ENCODE results near the gene POLR3GL.
"Not testable (repeated sequence)": the region's sequence is repeated elsewhere in the genome, so short reads cannot be mapped to it uniquely, and the experiment has no call there.

POLR3GL gene

GRCh38 chr1:146020058-146021049, 55.9 kb downstream of the POLR3GL start:
- DNase-seq (ENCODE audit: low read depth, low spot score): no peak

- no peak for DNase-seq (ENCODE audit: low read depth, low spot score)
These were observed 56.6 kb downstream of the POLR3GL start for GRCh38 chr1:146021050-146021445.

DNA sequence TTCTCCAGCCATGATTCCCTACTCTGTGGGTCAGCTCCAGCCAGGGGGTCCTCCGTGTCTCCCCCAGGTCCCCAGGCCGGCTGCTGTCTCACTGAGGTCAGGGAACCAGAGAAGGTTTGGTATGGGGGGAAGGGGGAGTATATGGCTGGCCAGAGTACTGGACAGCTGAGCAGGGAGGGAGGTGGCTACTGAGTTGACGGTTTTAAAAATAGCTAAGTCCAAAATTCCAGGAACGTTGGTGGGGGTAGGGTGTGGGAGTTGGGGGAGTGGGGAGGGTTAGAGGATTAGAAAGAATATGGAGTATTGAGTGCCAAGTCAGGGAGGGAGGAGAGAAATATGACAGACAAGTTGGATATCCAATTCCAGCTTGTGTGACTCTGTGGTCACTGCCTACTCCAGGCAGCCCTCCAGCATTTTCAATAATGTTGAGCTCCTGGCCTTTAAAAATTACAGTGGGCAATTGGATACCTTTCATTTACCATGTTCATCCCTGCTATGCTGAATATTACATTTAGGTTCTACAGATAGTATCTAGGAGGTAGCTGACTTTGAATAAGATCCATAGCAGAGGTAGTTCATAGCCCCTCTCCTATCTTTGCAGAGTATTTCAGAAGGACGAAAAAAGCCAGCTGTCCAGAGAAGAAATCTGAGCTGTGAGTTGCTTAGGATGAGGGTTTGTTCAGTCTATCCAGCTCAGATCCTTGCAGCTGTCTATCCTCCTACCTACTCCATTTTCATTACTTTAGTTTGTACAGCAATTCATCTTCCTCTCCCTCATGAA, 57.3 kb downstream of the POLR3GL start, which contains the start of gene HJV:
HJV (minus strand) TSS at position 114 of the 781 bp plus-strand sequence. CDS start 1,504 bp downstream, outside the sequence.
- DNase-seq (ENCODE audit: low read depth, low spot score): no peak

DNA sequence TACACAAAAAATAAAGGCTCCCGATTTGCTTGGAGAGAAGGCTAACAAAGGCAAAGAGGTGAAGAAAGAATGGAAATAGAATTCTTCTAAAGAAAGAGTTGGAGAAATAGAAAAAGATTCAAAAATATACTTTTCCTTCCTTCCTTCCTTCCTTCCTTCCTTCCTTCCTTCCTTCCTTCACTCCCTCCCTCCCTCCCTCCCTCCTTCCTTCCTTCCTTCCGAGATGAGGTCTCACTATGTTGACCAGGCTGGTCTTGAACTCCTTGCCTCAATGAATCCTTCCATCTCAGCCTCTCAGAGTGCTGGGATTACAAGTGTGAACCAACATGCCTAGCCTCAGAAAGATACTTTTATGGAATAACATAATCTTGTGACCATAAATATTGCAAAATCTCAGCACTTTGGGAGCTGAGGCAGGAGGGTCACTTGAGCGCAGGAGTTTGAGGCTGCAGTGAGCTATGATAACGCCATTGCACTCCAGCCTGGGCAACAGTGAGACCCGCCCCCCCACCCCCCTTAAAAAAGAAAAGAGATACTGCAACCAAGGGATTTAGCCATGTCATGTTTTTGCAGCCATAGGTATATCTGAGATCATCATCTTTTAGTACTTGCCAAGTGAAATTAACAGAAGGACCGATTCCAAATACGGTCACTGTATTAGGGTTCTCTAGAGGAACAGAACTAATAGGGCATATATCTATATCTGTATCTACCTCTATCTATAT, 58.1 kb downstream of the POLR3GL start:
- no peak for DNase-seq (ENCODE audit: low read depth, low spot score)

DNA sequence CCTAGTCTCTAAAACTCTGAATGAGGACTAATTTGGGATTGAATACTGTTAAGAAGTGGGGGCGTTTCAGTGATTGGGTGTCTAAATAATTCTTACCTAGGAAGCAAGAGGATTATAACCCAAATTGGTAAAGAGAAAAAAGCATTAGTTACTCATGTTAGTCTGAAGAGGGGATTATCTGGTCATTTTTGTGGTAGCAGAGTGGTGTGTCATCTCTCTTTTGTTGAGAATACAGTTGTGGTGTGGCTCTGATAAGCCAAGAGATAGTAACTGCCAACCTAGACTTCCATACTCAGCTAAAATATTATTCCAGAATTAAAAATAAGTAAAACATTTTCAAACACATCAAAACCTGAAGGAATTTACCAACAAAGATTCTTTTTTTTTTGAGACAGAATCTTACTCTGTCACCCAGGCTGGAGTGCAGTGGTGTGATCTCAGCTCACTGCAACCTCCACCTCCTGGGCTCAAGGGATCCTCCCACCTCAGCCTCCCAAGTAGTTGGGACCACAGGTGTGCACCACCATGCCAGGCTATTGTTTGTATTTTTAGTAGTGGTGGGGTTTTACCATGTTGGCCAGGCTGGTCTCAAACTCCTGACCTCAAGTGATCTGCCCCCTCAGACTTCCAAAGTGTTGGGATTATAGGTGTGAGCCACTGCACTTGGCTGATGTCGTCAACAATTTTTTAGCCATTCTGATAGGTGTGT, 61.5 kb downstream of the POLR3GL start:
- not testable (repeated sequence) for DNase-seq (ENCODE audit: low read depth, low spot score)

DNA sequence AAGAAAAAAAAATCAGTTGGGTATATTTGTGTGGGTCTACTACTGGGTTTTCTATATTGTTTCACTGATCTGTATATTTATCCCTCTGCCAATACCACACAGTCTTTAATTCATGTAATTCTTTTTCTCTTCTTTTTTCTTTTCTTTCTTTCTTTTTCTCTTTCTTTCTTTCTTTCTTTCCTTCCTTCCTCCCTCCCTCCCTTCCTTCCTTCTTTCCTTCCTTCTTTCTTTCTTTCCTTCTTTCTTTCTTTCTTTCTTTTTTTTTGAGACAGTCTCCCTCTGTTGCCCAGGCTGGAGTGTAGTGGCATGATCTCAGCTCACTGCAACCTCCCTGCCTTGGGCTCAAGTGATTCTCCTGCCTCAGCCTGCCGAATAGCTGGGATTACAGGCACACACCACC, 62.2 kb downstream of the POLR3GL start:
- not testable (repeated sequence) for DNase-seq (ENCODE audit: low read depth, low spot score)

All from iPS DF 19.7 (cell line).